HG03097 (cell line): Measurements from ENCODE around the gene MIPEP.
A peak's percentile ranks its signal among the peaks of the same experiment; 100 is the strongest.
"Not testable (repeated sequence)": the region's sequence is repeated elsewhere in the genome, so short reads cannot be mapped to it uniquely, and the experiment has no call there.

Experiments used
- ATAC-seq: cut with Tn5 transposase; IDR thresholded peaks from one replicate; pipeline ENCODE4 v1.9.1; 2021; ENCODE audit not compliant: unreplicated experiment, low FRiP score

Gene MIPEP

GRCh38 chr13:23752111-23753001, 136.8 kb downstream of the MIPEP start:
- peak; percentile 64 for ATAC-seq

- no peak for ATAC-seq
These were observed 138.0 kb downstream of the MIPEP start for GRCh38 chr13:23751195-23751594.

GRCh38 chr13:23750383-23751121, 138.6 kb downstream of the MIPEP start:
- no peak for ATAC-seq

GRCh38 chr13:23749288-23749873, 139.8 kb downstream of the MIPEP start:
- ATAC-seq = no peak

GRCh38 chr13:23748109-23748990, 140.8 kb downstream of the MIPEP start:
- ATAC-seq = no peak

- ATAC-seq = not testable (repeated sequence)
These were observed 143.1 kb downstream of the MIPEP start for GRCh38 chr13:23746141-23746540.

- ATAC-seq = no peak
These were observed 144.9 kb downstream of the MIPEP start for GRCh38 chr13:23744315-23744714.

GRCh38 chr13:23743278-23744076, 145.7 kb downstream of the MIPEP start:
- ATAC-seq = no peak

- no peak for ATAC-seq
These were observed 147.2 kb downstream of the MIPEP start for GRCh38 chr13:23741879-23742510.

- no peak for ATAC-seq
These were observed 149.2 kb downstream of the MIPEP start for GRCh38 chr13:23740002-23740401.

GRCh38 chr13:23739596-23739995, 149.6 kb downstream of the MIPEP start:
- ATAC-seq = no peak

- no peak for ATAC-seq
These were observed 152.7 kb downstream of the MIPEP start for GRCh38 chr13:23736541-23736940.

- no peak for ATAC-seq
These were observed 153.9 kb downstream of the MIPEP start for GRCh38 chr13:23735329-23735728.

GRCh38 chr13:23731709-23732108, 157.5 kb downstream of the MIPEP start:
- ATAC-seq = no peak

GRCh38 chr13:23730251-23730650, 158.9 kb downstream of the MIPEP start:
- ATAC-seq = no peak

- ATAC-seq = no peak
These were observed 159.7 kb downstream of the MIPEP start for GRCh38 chr13:23729531-23729930.

- no peak for ATAC-seq
These were observed 160.4 kb downstream of the MIPEP start for GRCh38 chr13:23728807-23729206.

GRCh38 chr13:23725922-23726321, 163.3 kb downstream of the MIPEP start:
- ATAC-seq = no peak
